OCI-LY7 (cell line): ENCODE measurements around the gene SLC25A29.

Experiments used
- CTCF ChIP-seq: fragments of 200-600 bp; sonication (generic); conservative IDR thresholded peaks from 2 replicates; pipeline ENCODE4 v1.5.1; 2014; ENCODE audit warnings: mild to moderate bottlenecking, antibody characterized with exemption, low read length, moderate library complexity, mixed read lengths
- EZH2phosphoT487 ChIP-seq: fragments of 200-600 bp; sonication (generic); IDR thresholded peaks from 2 replicates; pipeline ENCODE4 v1.6.1; 2018; ENCODE audit warnings: low read depth, borderline replicate concordance, mild to moderate bottlenecking, mixed run types, antibody characterized with exemption, low read length, moderate library complexity, mixed read lengths

- TF ChIP-seq CTCF (0 out of 2 replicates have a peak, but pooled peaks have one; percentile 2), EZH2phosphoT487 (no peak)
Observed at GRCh38 chr14:100279133-100279532, 27.1 kb downstream of the SLC25A29 start.
